Tibial nerve (tissue), 4 donors: ENCODE data around the gene PAX1. TPM values are rescaled to one million over a fixed set of nuclear protein-coding genes. Genes with fewer than 3 reads are reported as not detected.

Experiments used
- DNase-seq, 2 donors: peaks; one replicate each; pipeline ENCODE4 v3.0.0-alpha.2; 2019; ENCODE audit warnings: low spot score in 2 of 2
- H3K27ac ChIP-seq, 4 donors: fragments of 200-600 bp; sonication (generic) in 3 of 4; one replicate each; pipeline ENCODE4 v1.5.1; 2017 to 2019; ENCODE audit warnings: mild to moderate bottlenecking in 1 of 4
- H3K27me3 ChIP-seq, 2 donors: fragments of 200-600 bp; sonication (generic) in 1 of 2; one replicate each; pipeline versions ENCODE4 v1.5.1 to v1.6.0; 2017 to 2019
- H3K36me3 ChIP-seq, 3 donors: fragments of 200-600 bp; sonication (generic); one replicate each; pipeline ENCODE4 v1.5.1; 2018 to 2019
- H3K4me1 ChIP-seq, 4 donors: fragments of 200-600 bp; sonication (generic) in 3 of 4; one replicate each; pipeline ENCODE4 v1.5.1; 2017 to 2019
- H3K4me3 ChIP-seq, 4 donors: fragments of 200-600 bp; sonication (generic) in 3 of 4; one replicate each; pipeline ENCODE4 v1.5.1; 2017 to 2019; ENCODE audit warnings: mild to moderate bottlenecking in 1 of 4, moderate library complexity in 1 of 4
- H3K9me3 ChIP-seq, 4 donors: fragments of 200-600 bp; sonication (generic) in 3 of 4; one replicate each; pipeline ENCODE4 v1.5.1; 2017 to 2019
- CTCF ChIP-seq, 5 experiments: fragments of 200-600 bp in 3 of 5; fragments of 450-650 bp in 2 of 5; sonication (generic) in 3 of 5; IDR thresholded peaks; one replicate each; pipeline ENCODE4 v1.5.1; 2016 to 2019; ENCODE audit warnings: antibody characterized with exemption in 5 of 5, mild to moderate bottlenecking in 3 of 5, moderate library complexity in 2 of 5
- EP300 ChIP-seq, 2 donors: sonication (generic); formaldehyde crosslinking; IDR thresholded peaks; one replicate each; pipeline ENCODE4 v1.6.1; 2017; ENCODE audit warnings: antibody characterized with exemption in 2 of 2, mild to moderate bottlenecking in 1 of 2
- POLR2A ChIP-seq, 2 donors: fragments of 450-650 bp; IDR thresholded peaks; one replicate each; pipeline ENCODE4 v1.6.1; 2017; ENCODE audit warnings: antibody characterized with exemption in 2 of 2, mild to moderate bottlenecking in 2 of 2, moderate library complexity in 2 of 2
- WGBS, 2 donors: methylation state at CpG; one replicate each; pipeline ENCODE4 v1.1.5; 2018; 5-methylcytosine and 5-hydroxymethylcytosine counted together
- total RNA-seq, 4 donors: library from RNA; depleted of rRNA; stranded (reverse); fragments of >200 nt; gene quantifications; one replicate each; pipeline ENCODE4 v1.1.0, GENCODE V29; 2016

PAX1 gene
- total RNA-seq, 4 donors from 2014 or later, result not detected

GRCh38 chr20:21707267-21707666 lies 1.8 kb downstream of the PAX1 start:
- Histone ChIP-seq H3K27me3 (peaks cover 0 to 97% of the 10 kb centered on the region in 2 donors), H3K36me3 (no peaks in the 10 kb centered on the region), H3K27ac (no peak overlapping the region), H3K9me3 (no peaks in the 10 kb centered on the region), H3K4me1 (peaks cover 0 to 37% (median 0%) of the 10 kb centered on the region in 4 donors), H3K4me3 (no peak overlapping the region)
- WGBS, 2 donors, result 33 to 47% methylated on average over 7 of the region's 7 CpGs
- TF ChIP-seq EP300 (IDR thresholded peaks at IDR 0.05) (no peak), CTCF (IDR thresholded peaks at IDR 0.05) (no peak), POLR2A (IDR thresholded peaks at IDR 0.05) (no peak)
- DNase-seq, result no peak

- Histone ChIP-seq H3K27me3 (peaks cover 0 to 97% of the 10 kb centered on the region in 2 donors), H3K27ac (no peak overlapping the region)
- WGBS, 2 donors, result 21 to 24% methylated on average over 25 to 29 of the region's 33 CpGs
Measured at GRCh38 chr20:21707999-21708737, 2.7 kb downstream of the PAX1 start.

GRCh38 chr20:21708738-21709534 lies 3.5 kb downstream of the PAX1 start:
- no peak overlapping the region for H3K4me3 ChIP-seq
- WGBS, 2 donors, result 12 to 26% methylated on average over 37 to 38 of the region's 43 CpGs
- no peak for DNase-seq
- H3K36me3 ChIP-seq, result no peaks in the 10 kb centered on the region
- peaks cover 0 to 97% of the 10 kb centered on the region in 2 donors for H3K27me3 ChIP-seq
- peaks cover 0 to 25% (median 0%) of the 10 kb centered on the region in 4 donors for H3K4me1 ChIP-seq
- no peak overlapping the region for H3K27ac ChIP-seq
- no peaks in the 10 kb centered on the region for H3K9me3 ChIP-seq
- TF ChIP-seq EP300 (IDR thresholded peaks at IDR 0.05), result no peak
- TF ChIP-seq POLR2A (IDR thresholded peaks at IDR 0.05), result no peak
- no peak for TF ChIP-seq CTCF (IDR thresholded peaks at IDR 0.05)

More at GRCh38 chr20:21707999-21708737, 2.7 kb downstream of the PAX1 start:
- Histone ChIP-seq H3K4me3 (no peak overlapping the region), H3K9me3 (no peaks in the 10 kb centered on the region), H3K36me3 (no peaks in the 10 kb centered on the region), H3K4me1 (peaks cover 0 to 28% (median 0%) of the 10 kb centered on the region in 4 donors)
- TF ChIP-seq EP300 (IDR thresholded peaks at IDR 0.05) (no peak), POLR2A (IDR thresholded peaks at IDR 0.05) (no peak), CTCF (IDR thresholded peaks at IDR 0.05) (no peak)
- no peak for DNase-seq

GRCh38 chr20:21709535-21709904 lies 4.1 kb downstream of the PAX1 start:
- H3K9me3 ChIP-seq, result no peaks in the 10 kb centered on the region
- H3K4me1 ChIP-seq, result peaks cover 0 to 31% (median 0%) of the 10 kb centered on the region in 4 donors
- no peak for DNase-seq
- WGBS, 2 donors, result 19 to 25% methylated on average over 6 of the region's 6 CpGs
- peaks cover 0 to 97% of the 10 kb centered on the region in 2 donors for H3K27me3 ChIP-seq
- H3K4me3 ChIP-seq, result no peak overlapping the region
- no peak overlapping the region for H3K27ac ChIP-seq
- TF ChIP-seq CTCF (IDR thresholded peaks at IDR 0.05), result no peak
- no peak for TF ChIP-seq EP300 (IDR thresholded peaks at IDR 0.05)
- TF ChIP-seq POLR2A (IDR thresholded peaks at IDR 0.05), result no peak
- no peaks in the 10 kb centered on the region for H3K36me3 ChIP-seq

GRCh38 chr20:21710341-21710740 lies 4.9 kb downstream of the PAX1 start:
- no peak overlapping the region for H3K27ac ChIP-seq
- peaks cover 0 to 33% (median 0%) of the 10 kb centered on the region in 4 donors for H3K4me1 ChIP-seq
- peaks cover 0 to 97% of the 10 kb centered on the region in 2 donors for H3K27me3 ChIP-seq
- no peaks in the 10 kb centered on the region for H3K9me3 ChIP-seq
- 22 to 28% methylated on average over 3 of the region's 3 CpGs for WGBS, 2 donors
- H3K4me3 ChIP-seq, result no peak overlapping the region
- no peak for DNase-seq
- H3K36me3 ChIP-seq, result no peaks in the 10 kb centered on the region
- no peak for TF ChIP-seq CTCF (IDR thresholded peaks at IDR 0.05)
- no peak for TF ChIP-seq POLR2A (IDR thresholded peaks at IDR 0.05)
- no peak for TF ChIP-seq EP300 (IDR thresholded peaks at IDR 0.05)
